Kidney epithelial cell (primary cell): Measurements from ENCODE around the gene PGAM4. TPM values are rescaled to one million over a fixed set of nuclear protein-coding genes. Genes with fewer than 3 reads are reported as not detected.

Experiments used
- DNase-seq: peaks from one replicate; pipeline ENCODE4 v3.0.0-alpha.2; 2010; ENCODE audit warnings: low read depth
- H3K27me3 ChIP-seq: 2 replicates; pipeline ENCODE4 v1.6.0; 2011; ENCODE audit warnings: low read length; ENCODE audit not compliant: control insufficient read depth, insufficient read depth
- H3K36me3 ChIP-seq: 2 replicates; pipeline ENCODE4 v1.5.1; 2011; ENCODE audit warnings: low read length; ENCODE audit not compliant: control insufficient read depth, insufficient read depth
- H3K4me3 ChIP-seq: 2 replicates; pipeline ENCODE4 v1.5.1; 2011; ENCODE audit warnings: low read depth, mild to moderate bottlenecking, control low read depth, low read length
- total RNA-seq: library from RNA; depleted of rRNA; stranded (reverse); fragments of >200 nt; gene quantifications from 2 replicates; pipeline ENCODE4 v1.2.3, GENCODE V29; 2015
- TF ChIP-seq, protein P1 (sequence below): IDR thresholded peaks from 2 replicates; pipeline ENCODE4 v1.5.1; 2011; ENCODE audit warnings: mild to moderate bottlenecking, moderate library complexity, low read length, control low read depth, inconsistent platforms; ENCODE audit not compliant: insufficient read depth, poor library complexity, severe bottlenecking

PGAM4 gene
- total RNA-seq, 1 donor from 2014 or later: not detected

DNA sequence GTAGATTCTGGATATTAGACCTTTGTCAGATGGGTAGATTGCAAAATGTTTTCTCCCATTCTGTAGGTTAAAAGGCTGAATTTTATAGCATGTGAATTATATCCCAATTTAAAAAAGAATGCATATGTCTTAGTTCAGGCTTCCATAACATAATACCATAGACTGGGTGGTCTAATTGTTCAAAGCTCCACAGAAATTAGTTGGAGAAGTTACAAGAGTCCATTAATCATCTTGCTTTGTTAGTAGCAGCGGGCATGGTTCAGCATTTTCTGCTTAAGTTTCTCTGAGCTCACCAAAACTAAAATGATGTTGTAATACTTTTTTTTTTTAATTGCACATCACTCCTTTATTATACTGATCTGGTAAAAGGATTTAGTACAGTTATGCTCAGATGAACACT, 1.8 kb downstream of the PGAM4 start:
- no peak overlapping the region for H3K4me3 ChIP-seq
- H3K27me3 ChIP-seq: no peaks in the 10 kb centered on the region
- no peak for DNase-seq
- TF ChIP-seq, protein P1, sequence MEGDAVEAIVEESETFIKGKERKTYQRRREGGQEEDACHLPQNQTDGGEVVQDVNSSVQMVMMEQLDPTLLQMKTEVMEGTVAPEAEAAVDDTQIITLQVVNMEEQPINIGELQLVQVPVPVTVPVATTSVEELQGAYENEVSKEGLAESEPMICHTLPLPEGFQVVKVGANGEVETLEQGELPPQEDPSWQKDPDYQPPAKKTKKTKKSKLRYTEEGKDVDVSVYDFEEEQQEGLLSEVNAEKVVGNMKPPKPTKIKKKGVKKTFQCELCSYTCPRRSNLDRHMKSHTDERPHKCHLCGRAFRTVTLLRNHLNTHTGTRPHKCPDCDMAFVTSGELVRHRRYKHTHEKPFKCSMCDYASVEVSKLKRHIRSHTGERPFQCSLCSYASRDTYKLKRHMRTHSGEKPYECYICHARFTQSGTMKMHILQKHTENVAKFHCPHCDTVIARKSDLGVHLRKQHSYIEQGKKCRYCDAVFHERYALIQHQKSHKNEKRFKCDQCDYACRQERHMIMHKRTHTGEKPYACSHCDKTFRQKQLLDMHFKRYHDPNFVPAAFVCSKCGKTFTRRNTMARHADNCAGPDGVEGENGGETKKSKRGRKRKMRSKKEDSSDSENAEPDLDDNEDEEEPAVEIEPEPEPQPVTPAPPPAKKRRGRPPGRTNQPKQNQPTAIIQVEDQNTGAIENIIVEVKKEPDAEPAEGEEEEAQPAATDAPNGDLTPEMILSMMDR: no peak
- no peaks in the 10 kb centered on the region for H3K36me3 ChIP-seq

- TF ChIP-seq, protein P1: no peak
- Histone ChIP-seq H3K4me3 (no peak overlapping the region), H3K27me3 (no peaks in the 10 kb centered on the region), H3K36me3 (no peaks in the 10 kb centered on the region)
- no peak for DNase-seq
Measured at GRCh38 chrX:77966361-77966760, 3.1 kb downstream of the PGAM4 start.

GRCh38 chrX:77962068-77962902, 7.2 kb downstream of the PGAM4 start:
- no peak for DNase-seq

DNA sequence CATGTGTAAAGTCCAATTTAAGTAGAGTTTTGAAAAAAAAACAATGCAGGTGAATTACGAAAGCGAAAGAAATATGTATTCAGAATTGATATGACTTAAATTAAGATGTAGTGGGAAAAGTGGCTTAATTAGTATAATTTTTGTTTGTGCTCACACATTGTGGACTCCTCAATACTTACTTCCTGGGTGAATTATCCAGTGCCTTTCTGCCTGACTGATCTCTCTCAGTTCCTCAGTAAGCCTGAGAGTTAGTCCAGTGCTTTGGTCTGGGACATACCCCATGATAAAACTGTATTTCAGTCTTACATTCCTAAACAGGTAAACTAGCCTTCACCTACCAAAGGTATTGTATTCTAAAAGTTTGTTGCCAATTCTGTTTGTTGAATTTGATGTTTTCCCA, 8.4 kb downstream of the PGAM4 start:
- H3K36me3 ChIP-seq: no peaks in the 10 kb centered on the region
- H3K4me3 ChIP-seq: no peak overlapping the region
- DNase-seq: no peak
- no peaks in the 10 kb centered on the region for H3K27me3 ChIP-seq
- TF ChIP-seq, protein P1: no peak

More at GRCh38 chrX:77962068-77962902, 7.2 kb downstream of the PGAM4 start:
- no peak overlapping the region for H3K4me3 ChIP-seq
- H3K27me3 ChIP-seq: no peaks in the 10 kb centered on the region
- TF ChIP-seq, protein P1: no peak
- H3K36me3 ChIP-seq: no peaks in the 10 kb centered on the region

- no peaks in the 10 kb centered on the region for H3K36me3 ChIP-seq
- no peak for DNase-seq
- no peaks in the 10 kb centered on the region for H3K27me3 ChIP-seq
- TF ChIP-seq, protein P1: no peak
- H3K4me3 ChIP-seq: no peak overlapping the region
Measured at GRCh38 chrX:77960567-77960966, 8.9 kb downstream of the PGAM4 start.

DNA sequence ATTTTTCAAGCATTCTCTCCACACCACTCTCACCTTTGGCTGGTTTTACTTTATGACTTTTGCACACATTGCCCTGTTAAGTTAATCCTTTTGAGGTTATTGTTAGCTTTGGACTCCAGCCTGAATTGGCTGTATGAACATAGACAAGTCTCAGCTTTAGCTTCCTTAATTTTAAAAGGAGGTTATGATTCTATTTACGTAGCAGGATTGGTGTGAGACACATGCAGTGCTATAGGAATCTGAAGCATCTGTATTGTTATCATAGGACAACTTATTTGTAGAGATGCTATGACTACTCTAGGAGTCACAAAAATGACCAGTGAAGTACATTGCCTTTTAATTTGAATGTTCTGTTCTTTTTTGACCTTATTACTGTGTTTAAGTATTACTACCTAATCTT, 15.7 kb downstream of the PGAM4 start:
- Histone ChIP-seq H3K27me3 (no peaks in the 10 kb centered on the region), H3K36me3 (no peaks in the 10 kb centered on the region), H3K4me3 (no peak overlapping the region)
- no peak for DNase-seq
- TF ChIP-seq, protein P1: no peak
